ENCODE data around the gene CEP128. TPM values are rescaled to one million over a fixed set of nuclear protein-coding genes. Genes with fewer than 3 reads are reported as not detected.

CEP128 gene
- total and polyA plus RNA-seq, 2 experiments from 2014 or later, result 7.3 to 14.3 TPM

- Histone ChIP-seq H3K36me3 (no peaks in the 10 kb centered on the region), H3K4me1 (ENCODE audit: low read depth) (peaks cover 21% of the 10 kb centered on the region), H3K9me3 (ENCODE audit: low read depth) (no peaks in the 10 kb centered on the region), H3K27me3 (no peaks in the 10 kb centered on the region), H3K4me3 (no peak overlapping the region), H3K27ac (no peak overlapping the region)
- TF ChIP-seq, protein P1, sequence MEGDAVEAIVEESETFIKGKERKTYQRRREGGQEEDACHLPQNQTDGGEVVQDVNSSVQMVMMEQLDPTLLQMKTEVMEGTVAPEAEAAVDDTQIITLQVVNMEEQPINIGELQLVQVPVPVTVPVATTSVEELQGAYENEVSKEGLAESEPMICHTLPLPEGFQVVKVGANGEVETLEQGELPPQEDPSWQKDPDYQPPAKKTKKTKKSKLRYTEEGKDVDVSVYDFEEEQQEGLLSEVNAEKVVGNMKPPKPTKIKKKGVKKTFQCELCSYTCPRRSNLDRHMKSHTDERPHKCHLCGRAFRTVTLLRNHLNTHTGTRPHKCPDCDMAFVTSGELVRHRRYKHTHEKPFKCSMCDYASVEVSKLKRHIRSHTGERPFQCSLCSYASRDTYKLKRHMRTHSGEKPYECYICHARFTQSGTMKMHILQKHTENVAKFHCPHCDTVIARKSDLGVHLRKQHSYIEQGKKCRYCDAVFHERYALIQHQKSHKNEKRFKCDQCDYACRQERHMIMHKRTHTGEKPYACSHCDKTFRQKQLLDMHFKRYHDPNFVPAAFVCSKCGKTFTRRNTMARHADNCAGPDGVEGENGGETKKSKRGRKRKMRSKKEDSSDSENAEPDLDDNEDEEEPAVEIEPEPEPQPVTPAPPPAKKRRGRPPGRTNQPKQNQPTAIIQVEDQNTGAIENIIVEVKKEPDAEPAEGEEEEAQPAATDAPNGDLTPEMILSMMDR (IDR thresholded peaks at IDR 0.05; ENCODE audit: low read depth, low read length), result no peak
- DNase-seq (ENCODE audit: low read depth in 1 of 2, low spot score in 1 of 2), result no peak
Measured at GRCh38 chr14:80901260-80901659, 40.3 kb downstream of the CEP128 start.

GRCh38 chr14:80872645-80873044, 68.9 kb downstream of the CEP128 start:
- Histone ChIP-seq H3K27me3 (no peaks in the 10 kb centered on the region), H3K9me3 (ENCODE audit: low read depth) (no peaks in the 10 kb centered on the region), H3K36me3 (no peaks in the 10 kb centered on the region), H3K4me3 (no peak overlapping the region), H3K4me1 (ENCODE audit: low read depth) (no peaks in the 10 kb centered on the region), H3K27ac (no peak overlapping the region)
- TF ChIP-seq, protein P1 (IDR thresholded peaks at IDR 0.05; ENCODE audit: low read depth, low read length), result no peak
- DNase-seq (ENCODE audit: low read depth in 1 of 2, low spot score in 1 of 2), result no peak

DNA sequence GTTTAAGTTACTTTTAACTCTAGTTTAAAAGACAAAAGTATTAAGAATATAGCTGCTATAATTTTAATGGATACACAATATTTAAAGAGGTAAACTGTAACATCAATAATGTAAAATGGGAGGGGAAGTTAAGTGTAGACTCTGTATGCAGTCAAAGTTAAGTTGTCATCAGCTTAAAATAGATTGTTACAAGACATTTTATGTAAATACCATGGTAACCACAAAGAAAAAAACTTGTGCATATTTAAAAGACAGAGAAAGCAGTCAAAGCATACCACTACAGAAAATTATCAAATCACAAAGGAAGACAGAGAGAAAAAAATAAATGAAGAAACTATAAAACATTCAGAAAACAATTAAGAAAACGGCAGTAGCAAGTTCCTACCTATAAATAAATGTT, 73.3 kb downstream of the CEP128 start:
- no peak overlapping the region for H3K27ac ChIP-seq
- no peak overlapping the region for H3K4me3 ChIP-seq
- no peak for DNase-seq (ENCODE audit: low read depth in 1 of 2, low spot score in 1 of 2)
- no peaks in the 10 kb centered on the region for H3K36me3 ChIP-seq
- no peaks in the 10 kb centered on the region for H3K9me3 ChIP-seq (ENCODE audit: low read depth)
- TF ChIP-seq, protein P1 (IDR thresholded peaks at IDR 0.05; ENCODE audit: low read depth, low read length), result no peak
- no peaks in the 10 kb centered on the region for H3K27me3 ChIP-seq
- H3K4me1 ChIP-seq (ENCODE audit: low read depth), result no peaks in the 10 kb centered on the region

- Histone ChIP-seq H3K9me3 (ENCODE audit: low read depth) (no peaks in the 10 kb centered on the region), H3K4me1 (ENCODE audit: low read depth) (no peaks in the 10 kb centered on the region), H3K27me3 (no peaks in the 10 kb centered on the region), H3K4me3 (no peak overlapping the region), H3K36me3 (no peaks in the 10 kb centered on the region), H3K27ac (no peak overlapping the region)
- DNase-seq (ENCODE audit: low read depth in 1 of 2, low spot score in 1 of 2), result no peak
- TF ChIP-seq, protein P1 (IDR thresholded peaks at IDR 0.05; ENCODE audit: low read depth, low read length), result no peak
Measured at GRCh38 chr14:80867798-80868197, 73.7 kb downstream of the CEP128 start.

DNA sequence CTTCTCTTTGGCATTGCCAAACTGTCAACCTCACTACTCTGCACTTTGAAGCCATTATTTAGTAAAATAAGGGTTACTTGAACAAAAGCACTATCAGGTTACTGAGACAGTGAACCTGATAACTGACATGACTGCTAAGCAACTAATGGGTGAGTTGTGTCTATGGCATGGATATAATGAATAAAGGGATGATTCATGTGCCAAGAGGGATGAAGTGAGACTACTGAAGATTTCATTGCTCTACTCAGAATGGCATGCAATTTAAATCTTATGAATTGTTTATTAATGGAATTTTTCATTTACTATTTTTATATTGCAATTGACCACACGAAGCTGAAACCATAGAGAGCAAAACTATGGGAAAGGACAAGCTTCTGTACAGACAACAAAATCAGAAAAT, 74.4 kb downstream of the CEP128 start:
- H3K4me3 ChIP-seq, result no peak overlapping the region
- TF ChIP-seq, protein P1 (IDR thresholded peaks at IDR 0.05; ENCODE audit: low read depth, low read length), result no peak
- DNase-seq (ENCODE audit: low read depth in 1 of 2, low spot score in 1 of 2), result no peak
- H3K9me3 ChIP-seq (ENCODE audit: low read depth), result no peaks in the 10 kb centered on the region
- no peaks in the 10 kb centered on the region for H3K27me3 ChIP-seq
- no peaks in the 10 kb centered on the region for H3K4me1 ChIP-seq (ENCODE audit: low read depth)
- no peaks in the 10 kb centered on the region for H3K36me3 ChIP-seq
- H3K27ac ChIP-seq, result no peak overlapping the region

DNA sequence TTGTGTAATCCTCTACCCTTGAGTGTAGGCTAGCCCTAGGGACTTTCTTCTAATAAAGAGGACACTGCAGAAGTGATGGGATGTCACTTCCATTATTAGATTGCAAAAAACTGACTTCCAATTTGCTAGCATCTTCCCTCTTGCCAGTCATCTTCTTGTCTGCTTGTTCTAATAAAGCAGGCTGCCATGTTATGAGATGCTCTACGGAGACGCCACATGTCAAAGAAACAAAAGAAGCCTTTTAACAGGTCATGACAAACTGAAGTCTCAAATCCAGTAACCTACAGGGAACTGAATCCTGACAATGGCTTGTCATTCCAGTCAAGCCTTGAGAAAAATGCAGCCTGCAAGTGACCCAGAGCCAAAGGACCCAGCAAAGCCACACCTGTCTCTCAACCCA, 76.0 kb downstream of the CEP128 start:
- no peaks in the 10 kb centered on the region for H3K27me3 ChIP-seq
- H3K36me3 ChIP-seq, result no peaks in the 10 kb centered on the region
- no peak for DNase-seq (ENCODE audit: low read depth in 1 of 2, low spot score in 1 of 2)
- no peaks in the 10 kb centered on the region for H3K9me3 ChIP-seq (ENCODE audit: low read depth)
- no peaks in the 10 kb centered on the region for H3K4me1 ChIP-seq (ENCODE audit: low read depth)
- TF ChIP-seq, protein P1 (IDR thresholded peaks at IDR 0.05; ENCODE audit: low read depth, low read length), result no peak
- no peak overlapping the region for H3K27ac ChIP-seq
- H3K4me3 ChIP-seq, result no peak overlapping the region
